Breast epithelium (tissue), 3 donors: ENCODE measurements around the gene DCDC1.

ENCODE experiments used
- POLR2AphosphoS5 ChIP-seq, 3 donors: sonication (generic); formaldehyde crosslinking; IDR thresholded peaks; one replicate each; pipeline ENCODE4 v1.6.1; 2017; ENCODE audit warnings: antibody characterized with exemption in 3 of 3
- TF ChIP-seq, protein P1 (sequence below), 3 donors: fragments of 450-650 bp; IDR thresholded peaks; one replicate each; pipeline ENCODE4 v1.5.1; 2016 to 2017; ENCODE audit warnings: antibody characterized with exemption in 3 of 3, mild to moderate bottlenecking in 3 of 3, moderate library complexity in 3 of 3

DNA sequence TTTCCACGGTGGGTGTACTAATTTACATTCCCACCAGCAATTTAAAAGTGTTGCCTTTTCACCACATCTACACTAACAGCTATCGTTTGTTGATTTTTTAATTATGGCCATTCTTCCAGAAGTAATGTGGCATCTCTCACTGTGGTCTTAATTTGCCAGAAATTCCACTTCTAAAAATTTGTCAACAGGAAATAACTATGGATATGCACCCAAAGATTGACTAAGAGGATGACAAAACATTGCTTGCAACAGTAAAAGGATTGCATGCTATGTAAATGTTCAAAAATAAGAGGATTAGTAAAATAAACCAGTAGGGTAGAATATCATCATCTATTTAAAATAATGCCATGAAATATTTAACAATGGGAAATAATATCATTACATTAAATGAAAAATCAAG is 219.5 kb downstream of the DCDC1 start:
- TF ChIP-seq, protein P1, sequence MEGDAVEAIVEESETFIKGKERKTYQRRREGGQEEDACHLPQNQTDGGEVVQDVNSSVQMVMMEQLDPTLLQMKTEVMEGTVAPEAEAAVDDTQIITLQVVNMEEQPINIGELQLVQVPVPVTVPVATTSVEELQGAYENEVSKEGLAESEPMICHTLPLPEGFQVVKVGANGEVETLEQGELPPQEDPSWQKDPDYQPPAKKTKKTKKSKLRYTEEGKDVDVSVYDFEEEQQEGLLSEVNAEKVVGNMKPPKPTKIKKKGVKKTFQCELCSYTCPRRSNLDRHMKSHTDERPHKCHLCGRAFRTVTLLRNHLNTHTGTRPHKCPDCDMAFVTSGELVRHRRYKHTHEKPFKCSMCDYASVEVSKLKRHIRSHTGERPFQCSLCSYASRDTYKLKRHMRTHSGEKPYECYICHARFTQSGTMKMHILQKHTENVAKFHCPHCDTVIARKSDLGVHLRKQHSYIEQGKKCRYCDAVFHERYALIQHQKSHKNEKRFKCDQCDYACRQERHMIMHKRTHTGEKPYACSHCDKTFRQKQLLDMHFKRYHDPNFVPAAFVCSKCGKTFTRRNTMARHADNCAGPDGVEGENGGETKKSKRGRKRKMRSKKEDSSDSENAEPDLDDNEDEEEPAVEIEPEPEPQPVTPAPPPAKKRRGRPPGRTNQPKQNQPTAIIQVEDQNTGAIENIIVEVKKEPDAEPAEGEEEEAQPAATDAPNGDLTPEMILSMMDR (IDR thresholded peaks at IDR 0.05): no peak
- TF ChIP-seq POLR2AphosphoS5 (IDR thresholded peaks at IDR 0.05): no peak
